Panc1 (cell line): ENCODE data around the gene JUN.

Experiments used
- CTCF ChIP-seq: fragments of 450-650 bp; IDR thresholded peaks from 2 replicates; pipeline ENCODE4 v1.5.1; 2017; ENCODE audit warnings: mild to moderate bottlenecking
- POLR2AphosphoS5 ChIP-seq: IDR thresholded peaks from 2 replicates; pipeline ENCODE4 v1.6.1; 2012; ENCODE audit warnings: mild to moderate bottlenecking, low read depth, low read length, moderate library complexity
- REST ChIP-seq, 2 experiments: IDR thresholded peaks; 2 replicates each; pipeline ENCODE4 v1.6.1; 2011 to 2012; ENCODE audit warnings: low read depth in 2 of 2, control low read depth in 1 of 2, low read length in 1 of 2, mild to moderate bottlenecking in 1 of 2, moderate library complexity in 1 of 2; ENCODE audit not compliant: insufficient read depth in 1 of 2

- TF ChIP-seq POLR2AphosphoS5, result no peak
- no peak for TF ChIP-seq CTCF
- no peak for TF ChIP-seq REST (IDR thresholded peaks at IDR 0.05; ENCODE audit: insufficient read depth in 1 of 2, low read depth in 2 of 2, low read length in 1 of 2)
Observed at GRCh38 chr1:58734630-58735029, 49.2 kb downstream of the JUN start.
